Measurements from ENCODE around the gene STAT1.

GRCh38 chr2:191001032-191001431, 12.9 kb downstream of the STAT1 start:
- TF ChIP-seq CTCF (conservative IDR thresholded peaks at IDR 0.05; ENCODE audit: low read depth, low read length) (no peak), EZH2 (IDR thresholded peaks at IDR 0.05; ENCODE audit: borderline replicate concordance, low read depth, low read length, poor library complexity, severe bottlenecking) (no peak)
